ENCODE results near the gene ZFPM1.

The ZFPM1 gene

GRCh38 chr16:88524973-88525662, 72.0 kb downstream of the ZFPM1 start:
- peaks cover 18% of the 10 kb centered on the region for H3K36me3 ChIP-seq (ENCODE audit: insufficient read depth, insufficient read length, low read length)
- H3K4me1 ChIP-seq (ENCODE audit: insufficient read depth, insufficient read length): peaks cover 17% of the 10 kb centered on the region
- no peak overlapping the region for H3K4me3 ChIP-seq (ENCODE audit: insufficient read length, low read depth)
- no peak for DNase-seq (ENCODE audit: low read depth, low spot score)
- no peak overlapping the region for H3K9ac ChIP-seq (ENCODE audit: insufficient read length, low read depth)
- no peak for TF ChIP-seq ZNF274 (IDR thresholded peaks at IDR 0.05; ENCODE audit: low read depth, low read length)
- no peak for TF ChIP-seq SUZ12 (IDR thresholded peaks at IDR 0.05; ENCODE audit: extremely low read depth, insufficient read depth, insufficient read length)
- no peak for TF ChIP-seq YY1 (IDR thresholded peaks at IDR 0.05; ENCODE audit: insufficient read depth, insufficient read length)
- no peaks in the 10 kb centered on the region for H3K9me3 ChIP-seq (ENCODE audit: insufficient read depth, low read length)
- H3K27me3 ChIP-seq (ENCODE audit: insufficient read depth, insufficient read length): no peaks in the 10 kb centered on the region

DNA sequence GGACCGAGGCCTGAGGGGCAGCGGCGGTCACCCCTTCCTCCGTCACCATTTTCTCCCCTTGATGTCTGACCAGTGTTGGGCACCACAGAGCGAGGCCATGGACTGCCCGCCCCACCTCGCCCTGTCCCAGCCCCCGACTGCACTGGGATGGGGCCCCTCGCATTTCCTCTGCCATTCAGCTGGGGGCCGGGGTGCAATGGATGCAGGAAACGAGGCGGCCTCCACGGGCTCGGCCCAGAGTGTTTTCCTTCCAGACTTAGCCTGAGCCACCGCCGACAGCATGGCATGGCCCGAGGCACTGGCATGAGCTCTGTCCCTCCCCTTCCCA, 72.5 kb downstream of the ZFPM1 start:
- no peak for DNase-seq (ENCODE audit: low read depth, low spot score)
- no peaks in the 10 kb centered on the region for H3K9me3 ChIP-seq (ENCODE audit: insufficient read depth, low read length)
- peaks cover 23% of the 10 kb centered on the region for H3K36me3 ChIP-seq (ENCODE audit: insufficient read depth, insufficient read length, low read length)
- no peak overlapping the region for H3K4me3 ChIP-seq (ENCODE audit: insufficient read length, low read depth)
- no peaks in the 10 kb centered on the region for H3K27me3 ChIP-seq (ENCODE audit: insufficient read depth, insufficient read length)
- TF ChIP-seq ZNF274 (IDR thresholded peaks at IDR 0.05; ENCODE audit: low read depth, low read length) (no peak), SUZ12 (IDR thresholded peaks at IDR 0.05; ENCODE audit: extremely low read depth, insufficient read depth, insufficient read length) (no peak), YY1 (IDR thresholded peaks at IDR 0.05; ENCODE audit: insufficient read depth, insufficient read length) (no peak)
- H3K4me1 ChIP-seq (ENCODE audit: insufficient read depth, insufficient read length): peaks cover 17% of the 10 kb centered on the region
- peak overlapping the region; percentile 32 for H3K9ac ChIP-seq (ENCODE audit: insufficient read length, low read depth)

DNA sequence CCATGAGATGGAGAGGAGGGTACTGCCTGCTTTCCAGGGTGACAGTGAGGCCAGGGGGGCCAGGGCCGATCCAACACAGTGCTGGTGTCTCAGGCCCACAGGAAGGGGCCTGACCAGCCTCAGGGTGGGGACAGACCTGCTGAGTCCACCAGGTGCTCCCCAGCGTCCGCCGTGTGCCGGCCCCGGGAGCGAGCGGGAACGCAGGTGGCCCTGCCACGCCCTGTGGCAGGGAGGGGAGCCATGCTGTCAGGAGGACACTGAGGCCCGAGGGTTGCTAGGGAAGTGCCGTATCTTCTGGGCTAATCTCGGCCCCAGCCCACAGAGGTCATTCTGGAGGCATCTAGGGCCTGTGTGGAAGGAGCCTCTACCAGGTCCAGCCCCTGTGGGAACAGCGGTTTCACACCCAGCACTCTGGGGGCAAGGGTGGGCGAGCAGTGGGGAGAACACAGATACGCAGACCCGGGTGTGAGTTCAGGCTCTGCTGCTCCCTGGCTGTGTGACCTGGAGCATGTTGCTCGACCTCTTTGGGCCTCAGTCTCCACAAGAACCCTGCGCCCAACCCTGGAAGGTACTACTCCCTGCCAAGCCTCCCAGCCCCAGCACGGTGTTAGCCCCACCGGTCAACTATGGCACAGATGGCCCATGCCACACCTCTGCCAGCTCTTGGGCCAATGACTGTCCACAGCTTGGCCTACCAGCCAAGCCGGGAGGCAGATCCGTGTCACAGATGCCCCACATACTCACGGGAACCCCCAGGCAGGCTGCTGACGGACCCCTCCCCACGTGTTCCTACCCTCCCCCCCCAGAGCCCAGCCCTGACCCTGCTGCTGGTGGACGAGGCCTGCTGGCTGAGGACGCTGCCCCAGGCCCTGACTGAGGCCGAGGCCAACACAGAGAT, 73.2 kb downstream of the ZFPM1 start:
- Histone ChIP-seq H3K9me3 (ENCODE audit: insufficient read depth, low read length) (no peaks in the 10 kb centered on the region), H3K4me1 (ENCODE audit: insufficient read depth, insufficient read length) (peaks cover 15% of the 10 kb centered on the region), H3K4me3 (ENCODE audit: insufficient read length, low read depth) (no peak overlapping the region), H3K36me3 (ENCODE audit: insufficient read depth, insufficient read length, low read length) (peaks cover 28% of the 10 kb centered on the region), H3K27me3 (ENCODE audit: insufficient read depth, insufficient read length) (no peaks in the 10 kb centered on the region), H3K9ac (ENCODE audit: insufficient read length, low read depth) (peak overlapping the region; percentile 32)
- DNase-seq (ENCODE audit: low read depth, low spot score): no peak
- TF ChIP-seq ZNF274 (IDR thresholded peaks at IDR 0.05; ENCODE audit: low read depth, low read length) (no peak), YY1 (IDR thresholded peaks at IDR 0.05; ENCODE audit: insufficient read depth, insufficient read length) (no peak), SUZ12 (IDR thresholded peaks at IDR 0.05; ENCODE audit: extremely low read depth, insufficient read depth, insufficient read length) (no peak)

GRCh38 chr16:88526906-88527185, 73.8 kb downstream of the ZFPM1 start:
- TF ChIP-seq SUZ12 (IDR thresholded peaks at IDR 0.05; ENCODE audit: extremely low read depth, insufficient read depth, insufficient read length) (no peak), YY1 (IDR thresholded peaks at IDR 0.05; ENCODE audit: insufficient read depth, insufficient read length) (no peak), ZNF274 (IDR thresholded peaks at IDR 0.05; ENCODE audit: low read depth, low read length) (no peak)
- Histone ChIP-seq H3K4me3 (ENCODE audit: insufficient read length, low read depth) (no peak overlapping the region), H3K4me1 (ENCODE audit: insufficient read depth, insufficient read length) (peaks cover 20% of the 10 kb centered on the region), H3K9ac (ENCODE audit: insufficient read length, low read depth) (no peak overlapping the region), H3K27me3 (ENCODE audit: insufficient read depth, insufficient read length) (no peaks in the 10 kb centered on the region), H3K9me3 (ENCODE audit: insufficient read depth, low read length) (no peaks in the 10 kb centered on the region), H3K36me3 (ENCODE audit: insufficient read depth, insufficient read length, low read length) (peaks cover 33% of the 10 kb centered on the region)
- no peak for DNase-seq (ENCODE audit: low read depth, low spot score)

- Histone ChIP-seq H3K27me3 (ENCODE audit: insufficient read depth, insufficient read length) (no peaks in the 10 kb centered on the region), H3K36me3 (ENCODE audit: insufficient read depth, insufficient read length, low read length) (peaks cover 35% of the 10 kb centered on the region), H3K9ac (ENCODE audit: insufficient read length, low read depth) (peak overlapping the region; percentile 65), H3K4me1 (ENCODE audit: insufficient read depth, insufficient read length) (peaks cover 26% of the 10 kb centered on the region), H3K4me3 (ENCODE audit: insufficient read length, low read depth) (no peak overlapping the region), H3K9me3 (ENCODE audit: insufficient read depth, low read length) (no peaks in the 10 kb centered on the region)
- DNase-seq (ENCODE audit: low read depth, low spot score): no peak
- TF ChIP-seq SUZ12 (IDR thresholded peaks at IDR 0.05; ENCODE audit: extremely low read depth, insufficient read depth, insufficient read length): no peak
- no peak for TF ChIP-seq ZNF274 (IDR thresholded peaks at IDR 0.05; ENCODE audit: low read depth, low read length)
- no peak for TF ChIP-seq YY1 (IDR thresholded peaks at IDR 0.05; ENCODE audit: insufficient read depth, insufficient read length)
These were observed 74.3 kb downstream of the ZFPM1 start for GRCh38 chr16:88527186-88527936.

GRCh38 chr16:88527937-88528743, 75.1 kb downstream of the ZFPM1 start:
- peak overlapping the region; percentile 65 for H3K9ac ChIP-seq (ENCODE audit: insufficient read length, low read depth)
- H3K36me3 ChIP-seq (ENCODE audit: insufficient read depth, insufficient read length, low read length): peaks cover 39% of the 10 kb centered on the region

More at GRCh38 chr16:88527937-88528743, 75.1 kb downstream of the ZFPM1 start:
- H3K4me1 ChIP-seq (ENCODE audit: insufficient read depth, insufficient read length): peaks cover 31% of the 10 kb centered on the region
- no peak for TF ChIP-seq ZNF274 (IDR thresholded peaks at IDR 0.05; ENCODE audit: low read depth, low read length)
- no peak for TF ChIP-seq SUZ12 (IDR thresholded peaks at IDR 0.05; ENCODE audit: extremely low read depth, insufficient read depth, insufficient read length)
- TF ChIP-seq YY1 (IDR thresholded peaks at IDR 0.05; ENCODE audit: insufficient read depth, insufficient read length): no peak
- no peak for DNase-seq (ENCODE audit: low read depth, low spot score)
- H3K9me3 ChIP-seq (ENCODE audit: insufficient read depth, low read length): no peaks in the 10 kb centered on the region
- no peaks in the 10 kb centered on the region for H3K27me3 ChIP-seq (ENCODE audit: insufficient read depth, insufficient read length)
- H3K4me3 ChIP-seq (ENCODE audit: insufficient read length, low read depth): no peak overlapping the region
